Stomach (tissue), 9 donors: ENCODE data around the gene SEPTIN1. TPM values are rescaled to one million over a fixed set of nuclear protein-coding genes. Genes with fewer than 3 reads are reported as not detected.

Source experiments
- DNase-seq, 2 donors: peaks; one replicate each; pipeline versions ENCODE4 v3.0.0 to v3.0.0-alpha.2; 2013 to 2019
- H3K27ac ChIP-seq, 5 donors: fragments of 200-600 bp in 4 of 5; sonication (generic) in 4 of 5; one replicate each; pipeline ENCODE4 v1.5.1; 2013 to 2019; ENCODE audit warnings: mild to moderate bottlenecking in 1 of 5, moderate library complexity in 1 of 5
- H3K27me3 ChIP-seq, 3 donors: fragments of 200-600 bp; sonication (generic); one replicate each; pipeline ENCODE4 v1.5.1; 2017 to 2019; ENCODE audit warnings: mixed run types in 1 of 3
- H3K36me3 ChIP-seq, 4 donors: fragments of 200-600 bp; sonication (generic); 1 replicate in 3 of 4; 2 replicates in 1 of 4; pipeline ENCODE4 v1.5.1; 2016 to 2019
- H3K4me1 ChIP-seq, 4 donors: fragments of 200-600 bp; sonication (generic); one replicate each; pipeline ENCODE4 v1.5.1; 2016 to 2019
- H3K4me3 ChIP-seq, 4 donors: fragments of 200-600 bp; sonication (generic) in 3 of 4; one replicate each; pipeline ENCODE4 v1.5.1; 2016 to 2019; ENCODE audit warnings: mild to moderate bottlenecking in 1 of 4
- H3K9me3 ChIP-seq, 4 donors: fragments of 200-600 bp; sonication (generic); one replicate each; pipeline ENCODE4 v1.5.1; 2016 to 2019
- EP300 ChIP-seq: sonication (generic); formaldehyde crosslinking; IDR thresholded peaks from one replicate; pipeline ENCODE4 v1.6.1; 2017; ENCODE audit warnings: antibody characterized with exemption
- POLR2A ChIP-seq, 4 donors: fragments of 450-650 bp; IDR thresholded peaks; one replicate each; pipeline ENCODE4 v1.6.1; 2016; ENCODE audit warnings: antibody characterized with exemption in 4 of 4, control low read depth in 2 of 4, mild to moderate bottlenecking in 1 of 4, moderate library complexity in 1 of 4
- POLR2AphosphoS5 ChIP-seq, 3 donors: sonication (generic); formaldehyde crosslinking; IDR thresholded peaks; one replicate each; pipeline ENCODE4 v1.6.1; 2016; ENCODE audit warnings: antibody characterized with exemption in 3 of 3
- WGBS, 5 donors: extraction: QIAGEN DNeasy Blood & Tissue Kit in 3 of 5; methylation state at CpG; one replicate each; pipeline versions ENCODE4 v1.1.5 to v1.1.7; 2013 to 2018; 5-methylcytosine and 5-hydroxymethylcytosine counted together
- intact Hi-C: fragments of 100-400 bp; cut with DNase I; formaldehyde crosslinking; loops from one replicate; pipeline ENCODE4 v1.15.1; 2023; ENCODE audit warnings: low total_unique reads
- polyA plus RNA-seq, 3 donors: library from polyadenylated mRNA; stranded (reverse); fragments of 200-250 nt; gene quantifications; one replicate each; pipeline ENCODE4 v1.2.3, GENCODE V29; 2013
- total RNA-seq, 5 donors: library from RNA; depleted of rRNA; stranded (reverse); fragments of >200 nt; gene quantifications; one replicate each; pipeline versions ENCODE4 v1.1.0 to v1.2.3, GENCODE V29; 2014 to 2016
- TF ChIP-seq, protein P1 (sequence below), 7 experiments: fragments of 450-650 bp in 4 of 7; fragments of 200-600 bp in 3 of 7; sonication (generic) in 3 of 7; IDR thresholded peaks; one replicate each; pipeline ENCODE4 v1.5.1; 2016 to 2019; ENCODE audit warnings: antibody characterized with exemption in 7 of 7, control low read depth in 2 of 7, mild to moderate bottlenecking in 1 of 7
- donor health status: healthy with polysubstance abuse.
- donor health status: Bipolar disorder and iron deficiency.
- donor health status: healthy.

The SEPTIN1 gene
- total and polyA plus RNA-seq, 8 donors, result 0.72 to 10.5 (median 5.3) TPM; not detected in 1

GRCh38 chr16:30381291-30382041 is 895 bp downstream of the SEPTIN1 start:
- WGBS, 5 donors, result 67 to 79% (median 78%) methylated on average over 9 to 13 of the region's 13 CpGs
- peaks cover 19 to 36% (median 30%) of the 10 kb centered on the region in 4 donors for H3K4me1 ChIP-seq
- DNase-seq, result no peak
- no peak for TF ChIP-seq POLR2AphosphoS5 (IDR thresholded peaks at IDR 0.05)
- TF ChIP-seq, protein P1, sequence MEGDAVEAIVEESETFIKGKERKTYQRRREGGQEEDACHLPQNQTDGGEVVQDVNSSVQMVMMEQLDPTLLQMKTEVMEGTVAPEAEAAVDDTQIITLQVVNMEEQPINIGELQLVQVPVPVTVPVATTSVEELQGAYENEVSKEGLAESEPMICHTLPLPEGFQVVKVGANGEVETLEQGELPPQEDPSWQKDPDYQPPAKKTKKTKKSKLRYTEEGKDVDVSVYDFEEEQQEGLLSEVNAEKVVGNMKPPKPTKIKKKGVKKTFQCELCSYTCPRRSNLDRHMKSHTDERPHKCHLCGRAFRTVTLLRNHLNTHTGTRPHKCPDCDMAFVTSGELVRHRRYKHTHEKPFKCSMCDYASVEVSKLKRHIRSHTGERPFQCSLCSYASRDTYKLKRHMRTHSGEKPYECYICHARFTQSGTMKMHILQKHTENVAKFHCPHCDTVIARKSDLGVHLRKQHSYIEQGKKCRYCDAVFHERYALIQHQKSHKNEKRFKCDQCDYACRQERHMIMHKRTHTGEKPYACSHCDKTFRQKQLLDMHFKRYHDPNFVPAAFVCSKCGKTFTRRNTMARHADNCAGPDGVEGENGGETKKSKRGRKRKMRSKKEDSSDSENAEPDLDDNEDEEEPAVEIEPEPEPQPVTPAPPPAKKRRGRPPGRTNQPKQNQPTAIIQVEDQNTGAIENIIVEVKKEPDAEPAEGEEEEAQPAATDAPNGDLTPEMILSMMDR (IDR thresholded peaks at IDR 0.05), result no peak
- no peaks in the 10 kb centered on the region for H3K36me3 ChIP-seq
- H3K27ac ChIP-seq, result peak overlapping the region in 4 of 5 donors; percentile 9 to 60 (median 40)
- no peaks in the 10 kb centered on the region for H3K27me3 ChIP-seq
- peak overlapping the region in 2 of 4 donors; percentile 9 to 32 for H3K4me3 ChIP-seq
- no peaks in the 10 kb centered on the region for H3K9me3 ChIP-seq
- intact Hi-C loops, result no loop called here

DNA sequence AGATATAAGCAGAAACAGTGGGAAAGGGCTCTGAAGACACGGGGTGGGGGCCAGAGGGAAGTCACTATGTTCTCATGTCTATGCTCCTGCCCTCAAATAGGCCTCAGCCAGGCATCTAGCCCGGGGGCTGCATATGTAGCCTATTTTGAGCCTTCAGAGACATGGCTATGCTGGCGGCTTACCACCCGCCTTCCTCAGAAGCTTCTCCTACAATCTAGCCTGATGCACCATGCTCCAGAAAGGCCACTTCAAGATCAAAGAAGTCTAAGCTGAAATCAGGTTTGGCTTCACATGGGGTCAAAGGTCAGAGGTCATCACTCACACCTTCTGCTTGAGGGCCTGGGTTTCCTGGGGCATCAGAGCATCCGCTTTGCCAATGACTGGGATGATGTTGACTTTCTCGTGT is 1.6 kb downstream of the SEPTIN1 start:
- intact Hi-C loops, result no loop called here
- Histone ChIP-seq H3K27ac (peak overlapping the region in 1 of 5 donors; percentile 41), H3K27me3 (no peaks in the 10 kb centered on the region), H3K36me3 (no peaks in the 10 kb centered on the region), H3K9me3 (no peaks in the 10 kb centered on the region), H3K4me1 (peaks cover 19 to 37% (median 30%) of the 10 kb centered on the region in 4 donors), H3K4me3 (no peak overlapping the region)
- no peak for TF ChIP-seq EP300
- TF ChIP-seq POLR2A (IDR thresholded peaks at IDR 0.05), result no peak
- TF ChIP-seq, protein P1 (IDR thresholded peaks at IDR 0.05), result no peak
- TF ChIP-seq POLR2AphosphoS5 (IDR thresholded peaks at IDR 0.05), result no peak
- WGBS, 5 donors, result 81 to 87% (median 85%) methylated on average over 6 of the region's 6 CpGs
- no peak for DNase-seq

DNA sequence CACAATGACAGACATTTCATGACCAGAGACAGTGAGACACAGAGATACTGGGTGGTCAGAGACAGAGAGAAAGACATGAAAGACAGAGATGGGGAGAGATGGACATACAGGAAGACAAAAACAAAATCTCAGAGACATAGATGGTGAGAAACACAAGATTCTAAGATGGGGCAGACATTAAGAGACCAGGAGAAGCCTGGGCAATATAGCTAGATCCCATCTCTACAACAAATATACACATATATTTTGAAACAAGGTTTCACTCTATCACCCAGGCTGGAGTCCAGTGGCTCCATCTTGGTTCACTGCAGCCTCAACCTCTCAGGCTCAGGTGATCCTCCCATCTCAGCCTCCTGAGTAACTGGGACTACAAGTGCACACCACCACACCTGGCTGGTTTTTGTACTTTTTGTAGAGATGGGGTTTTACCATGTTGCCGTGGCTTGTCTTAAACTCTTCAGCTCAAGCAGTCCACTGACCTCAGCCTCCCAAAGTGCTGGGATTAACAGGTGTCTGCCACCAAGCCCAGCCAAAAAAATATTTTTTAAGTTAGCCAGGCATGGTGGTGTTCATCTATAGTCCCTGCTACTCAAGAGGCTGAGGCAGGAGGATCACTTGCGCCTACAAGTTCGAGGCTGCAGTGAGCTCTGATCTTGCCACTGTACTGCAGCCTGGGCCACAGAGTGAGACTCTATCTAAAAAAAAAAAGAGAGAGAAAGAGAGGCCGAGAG is 2.1 kb downstream of the SEPTIN1 start:
- WGBS, 5 donors, result 86 to 97% (median 90%) methylated on average over 4 of the region's 4 CpGs
- H3K9me3 ChIP-seq, result no peaks in the 10 kb centered on the region
- peaks cover 19 to 37% (median 30%) of the 10 kb centered on the region in 4 donors for H3K4me1 ChIP-seq
- no peak overlapping the region for H3K4me3 ChIP-seq
- peak overlapping the region in 1 of 5 donors; percentile 98 for H3K27ac ChIP-seq
- TF ChIP-seq EP300 (no peak), POLR2A (IDR thresholded peaks at IDR 0.05) (no peak), POLR2AphosphoS5 (IDR thresholded peaks at IDR 0.05) (no peak)
- TF ChIP-seq, protein P1 (IDR thresholded peaks at IDR 0.05), result no peak
- no peaks in the 10 kb centered on the region for H3K27me3 ChIP-seq
- intact Hi-C loops, result no loop called here
- no peak for DNase-seq
- no peaks in the 10 kb centered on the region for H3K36me3 ChIP-seq

DNA sequence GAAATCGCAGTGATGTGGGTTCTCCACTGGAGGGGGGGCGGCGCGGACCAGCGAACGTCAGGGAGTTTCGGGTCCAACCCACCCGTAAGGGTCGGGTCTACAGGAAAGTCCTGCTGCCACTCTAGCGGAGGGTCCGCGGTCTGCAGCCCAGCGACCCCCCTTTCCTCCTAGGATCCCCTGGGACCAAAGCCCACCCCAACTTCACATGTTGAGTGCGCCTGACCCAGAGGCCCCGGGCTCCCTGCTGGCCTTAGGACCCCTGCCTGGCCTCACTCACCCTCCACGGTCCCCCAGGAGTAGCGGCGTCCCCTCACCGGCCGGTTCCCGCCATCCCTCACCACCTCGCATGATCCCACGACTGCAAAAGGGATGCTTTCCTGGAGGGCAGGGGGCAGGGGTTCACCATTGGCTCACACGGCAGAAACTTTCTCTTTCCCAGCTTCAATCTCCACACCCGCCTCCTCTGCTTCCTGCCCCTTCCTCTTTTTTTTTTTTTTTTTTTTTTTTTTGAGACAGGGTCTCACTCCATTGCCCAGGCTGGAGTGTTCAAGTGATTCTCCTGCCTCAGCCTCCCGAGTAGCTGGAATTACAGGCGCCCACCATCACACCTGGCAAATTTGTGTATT is 3.1 kb downstream of the SEPTIN1 start:
- intact Hi-C loops, result no loop called here
- no peak for DNase-seq

More for the DNA sequence above, 3.1 kb downstream of the SEPTIN1 start:
- Histone ChIP-seq H3K4me1 (peaks cover 19 to 37% (median 30%) of the 10 kb centered on the region in 4 donors), H3K36me3 (no peaks in the 10 kb centered on the region), H3K27ac (peak overlapping the region; percentile 98 to 100 (median 99)), H3K27me3 (no peaks in the 10 kb centered on the region), H3K4me3 (peak overlapping the region; percentile 61 to 73 (median 66)), H3K9me3 (no peaks in the 10 kb centered on the region)
- 26 to 46% (median 34%) methylated on average over 16 to 27 of the region's 27 CpGs for WGBS, 5 donors
- no peak for TF ChIP-seq POLR2AphosphoS5 (IDR thresholded peaks at IDR 0.05)
- TF ChIP-seq, protein P1 (IDR thresholded peaks at IDR 0.05), result no peak
- TF ChIP-seq EP300, result no peak
- TF ChIP-seq POLR2A (IDR thresholded peaks at IDR 0.05), result no peak
